Dermis lymphatic vessel endothelial cell (primary cell): ENCODE data around the gene TMEM100. TPM values are rescaled to one million over a fixed set of nuclear protein-coding genes. Genes with fewer than 3 reads are reported as not detected.

Experiments used
- total RNA-seq: library from RNA; depleted of rRNA; stranded (reverse); fragments of >200 nt; gene quantifications from 2 replicates; pipeline ENCODE4 v1.2.1, GENCODE V29; 2014

Gene TMEM100
- total RNA-seq: 4.8 and 8.1 TPM in 2 replicates

GRCh38 chr17:55722742-55723487 lies at the start of gene TMEM100:
Gene TMEM100, minus strand, starts transcription at chr17:55722864. Its CDS starts 1,794 bp downstream, at chr17:55721070.

GRCh38 chr17:55750750-55751657 lies 28.3 kb upstream of the TMEM100 start, which contains the start of gene PCTP:
Gene PCTP, plus strand, starts transcription at chr17:55751051. Its CDS starts 53 bp downstream, at chr17:55751104.

Other genes with a start within 250 kb of the TMEM100 start
- not detected in 2 replicates for gene SMIM36, start 211.4 kb downstream of the TMEM100 start, total RNA-seq
- gene PCTP, start 28.2 kb upstream of the TMEM100 start, total RNA-seq: 26.4 and 30.5 TPM in 2 replicates